Activated CD4-positive, alpha-beta T cell treated with anti-CD3 and anti-CD28 coated beads, Interleukin-2, amount 50 U/mL, for 48 hours (primary cell): ENCODE data around the gene ZNF256.

Source experiments
- DNase-seq, 2 experiments: peaks; one replicate each; pipeline ENCODE4 v3.0.0-alpha.2; 2020

ZNF256 gene

DNA sequence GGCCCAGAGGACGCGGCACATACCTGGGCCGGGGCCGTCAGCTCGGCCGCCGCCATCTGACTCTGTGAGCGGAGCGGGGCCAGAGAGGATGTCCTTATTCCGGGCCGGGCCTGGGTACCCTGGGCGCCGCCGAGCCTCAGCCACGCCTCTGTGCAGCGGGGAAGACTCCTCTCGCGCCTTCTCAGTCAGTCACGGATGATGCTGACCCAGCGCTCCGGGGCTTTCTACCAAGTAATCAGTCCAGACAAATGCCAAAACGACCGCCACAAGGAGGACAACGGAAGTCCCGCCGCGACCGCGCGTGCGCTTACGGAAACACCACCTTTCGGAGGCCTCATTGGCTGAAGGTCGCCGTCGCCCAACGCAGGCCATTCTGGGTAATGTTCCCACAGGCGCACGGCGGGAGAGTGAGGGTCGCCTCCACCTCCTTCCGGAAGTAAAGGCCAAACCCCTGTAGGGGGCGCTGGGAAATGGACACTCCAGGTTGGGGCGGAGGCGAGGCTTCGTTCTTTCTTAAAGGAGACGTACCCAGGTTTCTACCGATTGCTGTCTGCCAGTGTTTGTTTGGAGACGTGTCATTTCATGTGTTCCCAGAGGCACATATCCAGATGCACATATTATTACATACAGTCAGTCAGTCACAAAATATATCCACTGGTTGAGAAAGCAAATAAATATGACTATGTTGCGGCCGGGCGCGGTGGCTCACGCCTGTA, at the start of gene ZNF256:
Gene ZNF256 (minus strand): TSS at position 288 of the 716 bp plus-strand sequence. CDS start 232 bp downstream, at position 56.
- peak; percentile 92 to 95 for DNase-seq

GRCh38 chr19:57992841-57993240, 45.3 kb upstream of the ZNF256 start:
- DNase-seq = no peak

DNA sequence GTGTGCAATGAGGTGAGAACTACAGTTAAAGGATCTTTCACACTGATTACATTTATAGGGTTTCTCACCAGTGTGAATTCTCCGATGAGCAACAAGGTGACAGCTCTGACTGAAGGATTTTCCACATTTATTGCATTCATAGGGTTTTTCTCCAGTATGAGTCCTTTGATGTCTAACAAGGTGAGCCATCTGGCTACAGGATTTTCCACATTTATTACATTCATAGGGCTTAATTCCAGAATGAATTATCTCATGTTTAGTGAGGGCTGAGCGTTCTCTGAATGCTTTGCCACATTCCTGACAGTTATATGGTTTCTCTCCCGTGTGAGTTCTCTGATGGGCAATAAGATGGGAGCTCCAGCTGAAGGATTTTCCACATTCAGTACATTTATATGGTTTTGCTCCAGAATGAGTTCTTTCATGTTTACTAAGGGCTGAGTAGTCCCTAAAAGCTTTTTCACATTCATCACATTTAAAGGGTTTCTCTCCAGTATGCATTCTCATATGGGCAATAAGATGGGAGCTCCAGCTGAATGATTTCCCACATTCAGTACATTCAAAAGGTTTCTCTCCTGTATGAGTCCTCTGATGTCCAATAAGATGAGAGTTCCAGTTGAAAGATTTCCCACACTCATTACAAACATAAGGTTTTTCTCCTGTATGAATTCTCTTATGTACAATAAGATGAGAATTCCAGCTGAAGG, 31.2 kb upstream of the ZNF256 start:
- no peak for DNase-seq

GRCh38 chr19:57974434-57974833, 26.9 kb upstream of the ZNF256 start, which contains the start of gene C19orf18:
Gene C19orf18, minus strand, starts transcription at chr19:57974534. Its CDS starts 102 bp downstream, at chr19:57974432.
- no peak for DNase-seq

- DNase-seq = no peak
Measured at GRCh38 chr19:57964761-57965160, 17.3 kb upstream of the ZNF256 start.

DNA sequence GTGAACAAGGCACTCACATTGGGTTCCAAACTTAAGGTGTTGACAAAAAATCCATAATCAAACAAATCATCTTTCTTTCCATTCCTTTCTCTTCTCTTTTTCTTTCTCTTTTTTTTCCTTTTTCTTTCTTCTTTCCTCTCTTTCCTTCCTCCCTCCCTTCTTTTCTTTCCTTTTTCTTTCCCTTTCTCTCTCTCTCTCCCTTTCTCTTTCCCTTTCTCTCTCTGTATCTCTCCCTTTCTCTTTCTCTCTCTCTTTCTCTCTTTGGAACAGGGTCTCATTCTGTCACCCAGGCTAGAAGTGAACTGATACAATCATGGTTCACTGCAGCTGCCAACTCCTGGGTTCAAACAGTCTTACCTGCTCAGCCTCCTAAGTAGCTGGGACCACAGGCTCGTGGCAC, 14.3 kb upstream of the ZNF256 start:
- no peak for DNase-seq

DNA sequence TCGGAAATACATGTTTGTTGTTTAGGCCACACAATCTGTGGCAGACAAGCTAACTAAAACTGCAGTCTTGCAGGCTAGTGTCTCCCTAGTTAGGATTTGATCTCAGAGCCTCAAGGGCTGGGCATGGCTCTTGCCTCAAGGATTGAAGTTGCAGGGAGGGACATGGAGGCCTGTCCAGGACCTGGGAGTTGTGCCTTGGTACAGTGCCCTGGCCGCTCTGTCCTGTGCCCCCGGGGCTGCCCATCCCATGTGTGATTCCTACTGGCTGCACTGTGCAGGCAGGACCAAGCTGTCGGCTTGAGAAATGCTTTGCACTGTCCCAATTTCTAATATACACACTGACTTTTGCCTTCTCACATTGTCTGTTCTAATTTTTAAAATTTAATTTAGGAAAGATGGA, 7.5 kb upstream of the ZNF256 start:
- no peak for DNase-seq

- no peak for DNase-seq
Measured at GRCh38 chr19:57949702-57950101, 2.2 kb upstream of the ZNF256 start.

DNA sequence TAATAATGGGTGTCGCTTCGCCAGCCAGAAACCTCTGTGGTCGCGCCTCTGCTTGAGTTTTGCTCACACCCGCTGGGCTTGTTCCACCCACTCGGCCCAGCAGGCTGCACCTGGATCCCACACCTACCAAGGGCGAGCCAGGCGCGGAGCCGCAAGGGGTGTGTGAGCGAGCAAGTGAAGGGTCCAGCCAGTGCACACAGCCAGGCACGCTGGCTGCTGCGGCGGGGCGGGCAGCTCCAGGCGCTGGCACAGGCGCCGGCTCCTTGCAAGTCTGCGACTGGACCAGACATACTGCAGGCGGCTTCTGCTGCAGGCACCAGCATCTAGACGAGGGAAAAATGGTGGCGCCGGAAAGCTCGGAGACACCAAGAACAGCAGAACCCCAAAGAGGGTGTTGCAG, 1.8 kb upstream of the ZNF256 start:
- no peak for DNase-seq

- DNase-seq = no peak
Measured at GRCh38 chr19:57947088-57947418, 453 bp downstream of the ZNF256 start.

DNA sequence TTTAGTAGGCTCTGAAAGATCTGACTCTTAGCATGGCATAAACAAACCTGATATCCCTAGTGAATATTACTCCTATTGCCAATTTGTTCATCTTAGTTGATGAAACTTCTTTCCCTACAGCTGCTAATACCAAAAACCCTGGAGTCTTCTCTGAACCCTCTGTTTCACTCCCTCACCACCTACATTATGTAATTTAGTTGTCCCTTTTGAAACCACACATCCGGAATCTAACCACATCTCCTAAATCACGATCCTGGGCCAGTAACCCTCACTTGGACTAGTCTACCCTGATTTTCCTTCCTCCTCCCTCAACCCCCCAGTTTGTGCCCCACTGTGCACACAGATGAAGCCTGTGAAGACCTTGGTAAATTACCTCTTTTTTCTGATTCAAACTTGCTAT, 1.2 kb downstream of the ZNF256 start:
- DNase-seq = no peak

- no peak for DNase-seq
Measured at GRCh38 chr19:57941593-57941992, 5.9 kb downstream of the ZNF256 start.

DNA sequence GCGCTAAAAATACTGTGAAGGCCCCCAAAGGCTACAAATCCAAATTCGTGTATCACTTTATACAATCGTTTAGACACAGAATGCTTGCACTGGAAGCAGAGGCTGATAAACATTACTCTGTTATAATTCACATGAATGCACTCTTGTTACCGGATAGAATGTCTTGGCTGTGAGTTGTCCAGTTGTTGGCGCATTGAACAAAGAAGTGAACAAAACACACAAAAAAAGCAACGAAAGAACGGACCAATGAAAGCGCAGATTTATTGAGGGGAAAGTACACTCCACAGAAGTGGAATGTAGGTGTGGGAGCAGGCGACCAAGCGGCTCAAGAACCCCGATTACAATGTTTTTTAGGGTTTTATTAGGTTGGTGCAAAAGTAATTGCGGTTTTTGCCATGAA, 11.8 kb downstream of the ZNF256 start:
- DNase-seq = no peak

DNA sequence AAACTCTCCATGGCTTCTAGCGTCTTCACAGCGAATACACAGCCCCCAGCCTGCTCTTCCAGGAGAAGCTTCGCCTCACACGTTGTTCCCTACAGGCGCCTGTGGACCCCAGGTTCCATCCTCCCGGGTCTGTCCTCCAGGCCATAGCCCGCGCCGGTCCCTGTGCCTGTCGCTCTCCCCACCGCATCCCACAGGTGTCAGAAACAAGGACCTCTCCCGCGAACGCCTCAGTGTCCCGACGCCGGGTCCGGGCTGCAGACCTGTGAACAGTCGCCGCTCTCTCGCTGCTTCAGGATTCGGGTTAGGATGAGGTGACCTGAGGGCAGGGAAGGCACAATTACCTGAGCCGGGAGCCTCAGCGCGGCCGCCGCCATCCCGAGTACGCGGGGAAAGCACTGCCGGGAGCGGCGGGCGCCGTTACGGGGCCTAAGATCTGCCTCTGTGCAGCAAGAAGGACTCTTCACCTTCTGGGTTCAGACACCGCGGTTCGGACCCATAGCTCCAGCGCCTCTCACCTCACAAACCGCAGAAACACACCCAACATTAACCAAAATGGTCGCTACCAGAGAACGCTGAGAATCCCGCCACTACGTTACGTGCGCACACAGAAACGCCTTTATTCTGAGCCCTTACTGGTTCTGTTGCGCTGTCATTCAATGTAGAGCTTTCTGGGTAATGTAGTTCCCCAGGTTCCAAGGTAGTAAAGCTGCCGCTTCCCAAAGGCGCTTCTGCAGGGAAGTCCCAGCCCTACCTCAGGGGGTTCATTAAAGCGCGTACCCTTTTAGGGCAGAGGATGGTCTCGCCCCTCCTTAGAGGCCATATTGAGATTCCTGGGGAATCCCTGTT, 12.5 kb downstream of the ZNF256 start, which contains the start of gene ZNF418:
Gene ZNF418 (minus strand): TSS at position 583 of the 846 bp plus-strand sequence. CDS start 1,580 bp downstream, outside the sequence.
- peak; percentile 26 to 46 for DNase-seq

DNA sequence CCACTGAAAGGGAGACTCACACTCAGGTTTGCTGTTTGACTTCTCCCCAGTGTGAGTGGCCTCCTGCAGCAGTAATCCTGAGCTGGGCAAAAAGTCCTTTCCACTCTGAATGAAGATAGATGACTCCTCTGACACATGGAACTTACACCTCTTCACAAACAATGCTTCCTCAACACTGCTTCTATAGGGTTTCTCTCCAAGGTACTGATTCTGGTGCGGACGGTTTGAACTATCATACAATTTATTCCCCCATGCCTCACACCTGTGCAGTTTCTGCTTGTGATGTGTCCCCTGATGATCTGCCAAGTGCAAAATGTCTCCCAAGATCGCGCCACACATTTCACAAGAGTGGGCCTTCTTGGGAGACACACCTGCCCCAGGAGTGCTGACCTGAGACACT, 19.9 kb downstream of the ZNF256 start:
- no peak for DNase-seq

- peak; percentile 74 to 79 for DNase-seq
Measured at GRCh38 chr19:57916168-57916995, 31.1 kb downstream of the ZNF256 start, which contains the start of gene ZNF417. Gene ZNF417, minus strand, starts transcription at chr19:57916592. Its CDS starts 181 bp downstream, at chr19:57916411.

- DNase-seq = no peak
Measured at GRCh38 chr19:57914531-57914930, 33.0 kb downstream of the ZNF256 start.

- DNase-seq = no peak
Measured at GRCh38 chr19:57907394-57907793, 40.1 kb downstream of the ZNF256 start.

GRCh38 chr19:57905258-57905657, 42.2 kb downstream of the ZNF256 start:
- DNase-seq = no peak

DNA sequence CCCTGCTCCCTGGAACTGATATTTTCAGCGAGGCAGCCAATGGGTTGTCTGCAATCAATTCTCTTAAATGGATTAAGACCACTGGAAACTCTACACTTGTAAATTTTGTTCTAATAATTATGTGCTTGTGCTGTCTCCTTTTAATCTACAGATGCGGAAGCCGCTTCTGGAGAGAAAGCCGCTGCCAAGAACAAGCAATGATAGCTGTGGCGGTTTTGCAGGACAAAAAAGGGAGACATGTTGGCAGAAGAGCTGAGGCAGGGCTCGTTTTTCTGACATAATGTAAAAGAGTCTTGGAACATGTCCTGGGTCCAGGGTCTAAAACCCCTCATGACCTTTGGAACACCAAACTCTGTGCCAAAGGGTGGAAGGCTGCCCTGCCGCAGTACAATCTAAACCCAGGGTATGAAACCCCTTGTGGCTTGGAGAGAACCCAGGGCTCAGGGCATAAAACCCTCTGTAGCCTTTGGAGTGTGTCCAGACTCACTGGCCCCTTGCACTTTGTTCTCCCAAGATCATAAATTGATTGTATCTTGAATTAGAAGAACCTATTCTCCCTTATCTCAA, 43.8 kb downstream of the ZNF256 start:
- no peak for DNase-seq

DNA sequence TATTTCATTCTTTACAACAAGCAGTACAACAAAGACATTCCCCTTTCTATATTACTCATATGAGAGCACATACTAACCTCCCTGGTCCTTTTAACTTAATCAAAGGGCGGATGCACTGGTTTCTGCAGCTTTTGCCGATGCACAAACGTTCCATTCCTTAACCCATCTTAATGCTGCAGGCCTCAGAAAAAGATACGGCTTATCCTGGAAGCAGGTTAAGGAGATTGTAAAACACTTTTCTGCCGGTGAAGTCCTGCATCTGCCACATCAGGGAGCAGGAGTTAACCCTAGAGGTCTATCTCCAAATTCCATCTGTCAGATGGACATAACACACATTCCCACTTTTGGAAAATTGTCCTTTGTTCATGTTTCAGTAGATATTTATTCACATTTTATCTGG, 47.2 kb downstream of the ZNF256 start:
- DNase-seq = no peak
